GM12874 (cell line): Measurements from ENCODE around the gene SCYGR2.

ENCODE experiments used
- CTCF ChIP-seq: IDR thresholded peaks from 2 replicates; pipeline ENCODE4 v1.5.1; 2011; ENCODE audit warnings: low read depth, mild to moderate bottlenecking, control low read depth, low read length, moderate library complexity; ENCODE audit not compliant: insufficient read depth

Gene SCYGR2

GRCh38 chr2:227617316-227618230 is 18.9 kb downstream of the SCYGR2 start, which contains the start of gene SCYGR4:
TSS of gene SCYGR4 (plus strand) at chr2:227617498. CDS start at chr2:227617498, 0 bp downstream.
- TF ChIP-seq CTCF: no peak

- TF ChIP-seq CTCF: no peak
These were observed 24.5 kb downstream of the SCYGR2 start for GRCh38 chr2:227623226-227623625.

GRCh38 chr2:227625420-227625819 is 26.7 kb downstream of the SCYGR2 start:
- no peak for TF ChIP-seq CTCF

- no peak for TF ChIP-seq CTCF
These were observed 28.0 kb downstream of the SCYGR2 start for GRCh38 chr2:227626580-227627151.

- no peak for TF ChIP-seq CTCF
These were observed 29.1 kb downstream of the SCYGR2 start for GRCh38 chr2:227627769-227628168.

GRCh38 chr2:227629435-227629834 is 30.7 kb downstream of the SCYGR2 start:
- no peak for TF ChIP-seq CTCF

- no peak for TF ChIP-seq CTCF
These were observed 31.6 kb downstream of the SCYGR2 start for GRCh38 chr2:227630322-227630721.
